HEK293 (cell line): ENCODE data around the gene POGZ.
A peak's percentile ranks its signal among the peaks of the same experiment; 100 is the strongest.

ENCODE experiments used
- CTCF ChIA-PET: fragments of 350-600 bp; formaldehyde crosslinking; extraction: SDS; loops from one replicate; lab custom pipeline; 2021; ENCODE audit warnings: antibody characterized with exemption; lab: Yijun Ruan, JAX
- POLR2A ChIA-PET: fragments of 300-600 bp; formaldehyde crosslinking; extraction: SDS; loops from one replicate; lab custom pipeline; 2020; ENCODE audit warnings: antibody characterized with exemption, inconsistent platforms; lab: Yijun Ruan, JAX
- H3K27ac ChIP-seq: fragments of 200-500 bp; sonication (Bioruptor generic); 2 replicates; pipeline ENCODE4 v1.5.1; 2014; ENCODE audit warnings: low read depth, low read length, control low read depth, inconsistent platforms; ENCODE audit errors: extremely low read depth
- H3K36me3 ChIP-seq, 2 experiments: fragments of 200-500 bp in 1 of 2; sonication (Bioruptor generic) in 1 of 2; 1 replicate in 1 of 2; 2 replicates in 1 of 2; pipeline ENCODE4 v1.5.1; 2014 to 2017; ENCODE audit warnings: inconsistent platforms in 2 of 2, low read length in 2 of 2; ENCODE audit not compliant: control insufficient read depth in 2 of 2, insufficient read depth in 1 of 2
- H3K4me1 ChIP-seq: fragments of 200-500 bp; sonication (Bioruptor generic); 2 replicates; pipeline ENCODE4 v1.5.1; 2014; ENCODE audit warnings: mild to moderate bottlenecking, low read length, inconsistent platforms; ENCODE audit not compliant: control insufficient read depth, insufficient read depth
- H3K4me3 ChIP-seq: 2 replicates; pipeline ENCODE4 v1.5.1; 2011; ENCODE audit warnings: low read depth, mild to moderate bottlenecking, control low read depth, low read length, moderate library complexity
- H3K9me3 ChIP-seq: fragments of 200-500 bp; sonication (Bioruptor generic); 2 replicates; pipeline ENCODE4 v1.5.1; 2014; ENCODE audit warnings: low read depth, low read length, inconsistent platforms; ENCODE audit not compliant: control insufficient read depth, insufficient read depth
- BCL11B ChIP-seq: fragments of 450-650 bp; formaldehyde crosslinking; IDR thresholded peaks from 2 replicates; pipeline ENCODE4 v1.5.1; 2016; ENCODE audit warnings: low read depth, missing biosample characterization, missing genetic modification characterization
- KLF10 ChIP-seq: fragments of 450-650 bp; IDR thresholded peaks from 2 replicates; pipeline ENCODE4 v1.5.1; 2018; ENCODE audit warnings: missing biosample characterization, mild to moderate bottlenecking, missing genetic modification characterization
- MEIS1 ChIP-seq: sonication (generic); formaldehyde crosslinking; IDR thresholded peaks from 2 replicates; pipeline ENCODE4 v1.8.1; 2022; ENCODE audit warnings: missing genetic modification reagents, mild to moderate bottlenecking, borderline replicate concordance
- MZF1 ChIP-seq: fragments of 450-650 bp; formaldehyde crosslinking; IDR thresholded peaks from 2 replicates; pipeline ENCODE4 v1.5.1; 2017; ENCODE audit warnings: missing biosample characterization, missing genetic modification characterization, borderline replicate concordance
- PRDM4 ChIP-seq: fragments of 450-650 bp; formaldehyde crosslinking; IDR thresholded peaks from 2 replicates; pipeline ENCODE4 v1.5.1; 2017; ENCODE audit warnings: missing biosample characterization, missing genetic modification characterization
- REPIN1 ChIP-seq: fragments of 450-650 bp; formaldehyde crosslinking; IDR thresholded peaks from 2 replicates; pipeline ENCODE4 v1.5.1; 2017; ENCODE audit warnings: missing biosample characterization, missing genetic modification characterization, low read depth
- TRIM28 ChIP-seq: IDR thresholded peaks from 2 replicates; pipeline ENCODE4 v1.6.1; 2011; ENCODE audit warnings: low read length, control low read depth, borderline replicate concordance
- ZBTB48 ChIP-seq: fragments of 450-650 bp; formaldehyde crosslinking; IDR thresholded peaks from 2 replicates; pipeline ENCODE4 v1.5.1; 2016; ENCODE audit warnings: missing biosample characterization, missing genetic modification characterization
- ZNF133 ChIP-seq: fragments of 450-650 bp; formaldehyde crosslinking; IDR thresholded peaks from 2 replicates; pipeline ENCODE4 v1.5.1; 2016; ENCODE audit warnings: missing biosample characterization, missing genetic modification characterization
- ZNF140 ChIP-seq: fragments of 450-650 bp; formaldehyde crosslinking; IDR thresholded peaks from 2 replicates; pipeline ENCODE4 v1.5.1; 2016; ENCODE audit warnings: missing biosample characterization, missing genetic modification characterization
- ZNF239 ChIP-seq: fragments of 450-650 bp; formaldehyde crosslinking; IDR thresholded peaks from 2 replicates; pipeline ENCODE4 v1.5.1; 2016; ENCODE audit warnings: missing biosample characterization, missing genetic modification characterization
- ZNF391 ChIP-seq: fragments of 450-650 bp; formaldehyde crosslinking; IDR thresholded peaks from 2 replicates; pipeline ENCODE4 v1.5.1; 2016; ENCODE audit warnings: low read depth, missing biosample characterization, missing genetic modification characterization, borderline replicate concordance
- ZNF501 ChIP-seq: fragments of 450-650 bp; formaldehyde crosslinking; IDR thresholded peaks from 2 replicates; pipeline ENCODE4 v1.5.1; 2016; ENCODE audit warnings: missing biosample characterization, missing genetic modification characterization
- ZNF548 ChIP-seq: fragments of 450-650 bp; formaldehyde crosslinking; IDR thresholded peaks from 2 replicates; pipeline ENCODE4 v1.5.1; 2016; ENCODE audit warnings: missing biosample characterization, missing genetic modification characterization
- ZNF654 ChIP-seq: fragments of 450-650 bp; formaldehyde crosslinking; IDR thresholded peaks from 2 replicates; pipeline ENCODE4 v1.5.1; 2016; ENCODE audit warnings: low read depth, missing biosample characterization, missing genetic modification characterization
- ZNF660 ChIP-seq: fragments of 450-650 bp; IDR thresholded peaks from 2 replicates; pipeline ENCODE4 v1.5.1; 2018; ENCODE audit warnings: missing biosample characterization, mild to moderate bottlenecking, missing genetic modification characterization
- ZNF707 ChIP-seq: fragments of 450-650 bp; formaldehyde crosslinking; IDR thresholded peaks from 2 replicates; pipeline ENCODE4 v1.5.1; 2016; ENCODE audit warnings: missing biosample characterization, missing genetic modification characterization
- ZNF76 ChIP-seq: fragments of 450-650 bp; formaldehyde crosslinking; IDR thresholded peaks from 2 replicates; pipeline ENCODE4; 2016; ENCODE audit warnings: low read depth, missing biosample characterization, missing genetic modification characterization, borderline replicate concordance
- ZNF837 ChIP-seq: fragments of 450-650 bp; formaldehyde crosslinking; IDR thresholded peaks from 2 replicates; pipeline ENCODE4 v1.5.1; 2016; ENCODE audit warnings: missing biosample characterization, missing genetic modification characterization
- ZSCAN18 ChIP-seq: fragments of 450-650 bp; formaldehyde crosslinking; IDR thresholded peaks from 2 replicates; pipeline ENCODE4 v1.5.1; 2016; ENCODE audit warnings: missing biosample characterization, missing genetic modification characterization
- TF ChIP-seq, protein P1 (sequence below): fragments of 450-650 bp; formaldehyde crosslinking; IDR thresholded peaks from 2 replicates; pipeline ENCODE4 v1.5.1; 2017; ENCODE audit warnings: missing biosample characterization, missing genetic modification characterization
- TF ChIP-seq, protein P2 (sequence below): fragments of 450-650 bp; formaldehyde crosslinking; optimal IDR thresholded peaks from 2 replicates; pipeline ENCODE3; 2016; ENCODE audit warnings: missing biosample characterization, mild to moderate bottlenecking, missing genetic modification characterization

Gene POGZ

GRCh38 chr1:151457911-151458801, 1.1 kb downstream of the POGZ start (continued):
- TF ChIP-seq PRDM4 (tag by site-specific recombination) (0 out of 2 replicates have a peak, but pooled peaks have one; percentile 29), ZNF239 (tag by site-specific recombination) (no peak), ZNF707 (no peak), ZNF140 (no peak), REPIN1 (tag by site-specific recombination) (no peak), ZSCAN18 (peak; percentile 47; the same call in 1 of the 2 replicates)

- Histone ChIP-seq H3K4me3 (no peak overlapping the region), H3K9me3 (no peaks in the 10 kb centered on the region), H3K27ac (no peak overlapping the region), H3K4me1 (0 out of 2 replicates have a peak, but pooled peaks cover 2% of the 10 kb centered on the region), H3K36me3 (peaks cover 0 to 3% of the 10 kb centered on the region in 2 experiments; a peak in 2 of 3 replicates)
- TF ChIP-seq MEIS1 (CRISPR knock-in tag) = no peak
- ChIA-PET CTCF (no interaction called here), POLR2A (no interaction called here)
Measured at GRCh38 chr1:151455966-151456365, 3.3 kb downstream of the POGZ start.

GRCh38 chr1:151455231-151455630, 4.1 kb downstream of the POGZ start:
- H3K4me1 ChIP-seq = 0 out of 2 replicates have a peak, but pooled peaks cover 2% of the 10 kb centered on the region
- ChIA-PET POLR2A (interaction anchor here (0.7 to 1.0 kb wide), 3 partner anchors 10 to 66 kb away, joined by 3 to 6 read pairs (median 3); no protein-coding TSS in a partner anchor), CTCF (interaction anchor here (0.6 to 2.9 kb wide), 2 partner anchors 11 to 239 kb away, joined by 3 to 8 read pairs; no protein-coding TSS in a partner anchor)
- no peak overlapping the region for H3K27ac ChIP-seq
- H3K36me3 ChIP-seq = peaks cover 0 to 3% of the 10 kb centered on the region in 2 experiments; a peak in 2 of 3 replicates
- H3K4me3 ChIP-seq = no peak overlapping the region
- TF ChIP-seq, protein P1, sequence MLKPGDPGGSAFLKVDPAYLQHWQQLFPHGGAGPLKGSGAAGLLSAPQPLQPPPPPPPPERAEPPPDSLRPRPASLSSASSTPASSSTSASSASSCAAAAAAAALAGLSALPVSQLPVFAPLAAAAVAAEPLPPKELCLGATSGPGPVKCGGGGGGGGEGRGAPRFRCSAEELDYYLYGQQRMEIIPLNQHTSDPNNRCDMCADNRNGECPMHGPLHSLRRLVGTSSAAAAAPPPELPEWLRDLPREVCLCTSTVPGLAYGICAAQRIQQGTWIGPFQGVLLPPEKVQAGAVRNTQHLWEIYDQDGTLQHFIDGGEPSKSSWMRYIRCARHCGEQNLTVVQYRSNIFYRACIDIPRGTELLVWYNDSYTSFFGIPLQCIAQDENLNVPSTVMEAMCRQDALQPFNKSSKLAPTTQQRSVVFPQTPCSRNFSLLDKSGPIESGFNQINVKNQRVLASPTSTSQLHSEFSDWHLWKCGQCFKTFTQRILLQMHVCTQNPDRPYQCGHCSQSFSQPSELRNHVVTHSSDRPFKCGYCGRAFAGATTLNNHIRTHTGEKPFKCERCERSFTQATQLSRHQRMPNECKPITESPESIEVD = peak; percentile 18; the same call in 1 of the 2 replicates
- no peak for TF ChIP-seq ZNF133
- H3K9me3 ChIP-seq = no peaks in the 10 kb centered on the region

GRCh38 chr1:151447696-151448095, 11.6 kb downstream of the POGZ start:
- H3K4me1 ChIP-seq = peaks cover 6% of the 10 kb centered on the region; the same call in 1 of the 2 replicates
- POLR2A ChIA-PET = interaction anchor here (0.7 to 1.6 kb wide), 3 partner anchors 92 to 149 kb away, joined by 3 to 9 read pairs (median 4); no protein-coding TSS in a partner anchor
- no peak overlapping the region for H3K4me3 ChIP-seq
- no peaks in the 10 kb centered on the region for H3K9me3 ChIP-seq
- CTCF ChIA-PET = interaction anchor here (1.0 to 1.2 kb wide), 2 partner anchors 146 to 287 kb away, joined by 3 to 5 read pairs; no protein-coding TSS in a partner anchor
- no peak overlapping the region for H3K27ac ChIP-seq
- no peaks in the 10 kb centered on the region; a peak in 1 of 3 replicates for H3K36me3 ChIP-seq
- TF ChIP-seq ZNF133 (no peak), ZNF660 (tag by site-specific recombination) (no peak), KLF10 (tag by site-specific recombination) (no peak), ZNF391 (no peak), ZNF239 (tag by site-specific recombination) (no peak), MZF1 (no peak), ZBTB48 (no peak), ZNF548 (tag by site-specific recombination) (no peak), ZNF837 (no peak), ZNF76 (tag by site-specific recombination) (no peak), ZNF654 (tag by site-specific recombination) (no peak), BCL11B (tag by site-specific recombination) (no peak), ZNF501 (tag by site-specific recombination) (no peak), TRIM28 (no peak)
- TF ChIP-seq, protein P2, sequence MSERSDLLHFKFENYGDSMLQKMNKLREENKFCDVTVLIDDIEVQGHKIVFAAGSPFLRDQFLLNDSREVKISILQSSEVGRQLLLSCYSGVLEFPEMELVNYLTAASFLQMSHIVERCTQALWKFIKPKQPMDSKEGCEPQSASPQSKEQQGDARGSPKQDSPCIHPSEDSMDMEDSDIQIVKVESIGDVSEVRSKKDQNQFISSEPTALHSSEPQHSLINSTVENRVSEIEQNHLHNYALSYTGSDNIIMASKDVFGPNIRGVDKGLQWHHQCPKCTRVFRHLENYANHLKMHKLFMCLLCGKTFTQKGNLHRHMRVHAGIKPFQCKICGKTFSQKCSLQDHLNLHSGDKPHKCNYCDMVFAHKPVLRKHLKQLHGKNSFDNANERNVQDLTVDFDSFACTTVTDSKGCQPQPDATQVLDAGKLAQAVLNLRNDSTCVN (tag by site-specific recombination) = no peak
